ENCODE results near the gene THRB.

Gene THRB

DNA sequence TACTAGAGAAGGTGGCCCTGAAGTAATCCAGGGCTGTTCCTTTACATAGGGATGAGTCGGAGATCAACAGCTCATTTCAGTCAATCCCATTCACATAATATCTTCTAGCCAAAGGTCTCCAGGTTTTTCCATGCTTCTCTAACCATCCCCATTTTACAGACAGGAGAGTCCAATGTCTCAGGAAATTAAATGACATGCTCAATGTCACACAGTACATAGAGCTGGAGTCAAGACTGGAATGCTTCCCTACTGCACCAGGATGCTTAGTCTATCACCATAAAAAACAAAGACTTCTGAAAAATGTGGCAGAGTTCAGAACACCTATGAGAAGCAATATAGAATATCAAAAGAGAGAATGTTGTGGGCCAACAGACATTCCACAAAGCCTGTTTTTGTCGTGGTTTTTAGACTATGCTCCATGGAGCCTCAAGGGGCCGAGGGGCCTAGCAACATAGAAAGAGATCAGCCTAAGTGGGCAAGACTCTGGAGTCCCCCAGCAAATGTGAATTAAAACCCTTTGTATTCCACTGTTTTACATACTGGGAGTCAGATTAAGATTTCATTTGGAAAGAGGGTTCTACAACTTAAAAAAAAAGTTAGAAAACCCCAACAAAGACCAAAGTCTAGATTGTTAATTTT is 122.0 kb downstream of the THRB start:
- no peak for DNase-seq

DNA sequence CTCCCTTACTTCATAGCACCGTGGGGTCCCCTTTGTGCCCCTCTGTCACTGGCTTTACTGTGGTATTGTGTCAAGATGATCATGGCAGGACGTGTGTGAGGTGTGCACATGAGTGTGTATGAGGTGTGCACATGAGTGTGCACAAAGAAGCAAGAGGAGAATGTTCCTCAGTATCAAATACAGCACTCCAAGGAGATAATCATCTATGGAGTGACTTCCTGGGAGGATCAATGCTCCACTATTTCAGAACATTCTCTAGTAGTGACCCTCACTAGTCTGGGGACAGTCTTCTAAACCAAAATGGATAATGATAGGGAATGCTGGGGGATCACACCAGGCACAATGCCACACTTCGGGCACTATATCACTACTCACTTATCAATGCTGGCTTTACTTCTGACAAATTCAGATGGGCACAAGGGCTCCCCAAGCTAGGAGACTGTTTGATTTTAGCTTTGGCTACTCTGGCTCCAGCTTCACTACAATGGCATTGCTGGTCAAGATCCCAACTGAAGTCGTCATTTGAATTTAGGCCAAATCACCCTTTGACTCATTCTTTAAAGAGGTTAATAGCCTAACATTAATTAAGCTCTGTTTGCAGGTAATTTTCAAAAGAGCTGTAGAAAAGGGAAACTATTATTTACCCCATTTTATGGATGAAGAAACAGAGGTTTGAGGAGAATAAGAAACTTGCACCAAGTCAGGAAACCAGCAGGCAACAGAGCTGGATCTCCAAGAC is 124.1 kb downstream of the THRB start:
- DNase-seq = no peak

DNA sequence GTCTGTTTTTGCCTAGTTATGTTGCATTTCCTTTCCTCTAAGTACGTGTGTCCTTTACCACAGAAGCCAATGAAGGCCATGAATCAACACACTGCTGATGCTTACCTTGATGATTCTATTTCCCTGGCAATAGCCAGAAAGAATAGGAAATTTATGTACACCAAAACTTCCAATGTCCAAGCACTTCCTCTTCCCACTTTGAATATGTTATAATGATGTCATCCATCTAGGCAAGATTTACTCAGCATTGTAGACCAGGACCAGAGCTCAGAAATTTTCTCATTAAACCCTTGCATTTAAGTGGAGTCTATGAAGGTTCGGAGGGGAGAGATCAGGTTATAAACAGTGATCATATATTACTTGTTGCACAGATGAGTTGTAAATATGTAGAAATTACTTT is 126.0 kb downstream of the THRB start:
- DNase-seq = no peak

DNA sequence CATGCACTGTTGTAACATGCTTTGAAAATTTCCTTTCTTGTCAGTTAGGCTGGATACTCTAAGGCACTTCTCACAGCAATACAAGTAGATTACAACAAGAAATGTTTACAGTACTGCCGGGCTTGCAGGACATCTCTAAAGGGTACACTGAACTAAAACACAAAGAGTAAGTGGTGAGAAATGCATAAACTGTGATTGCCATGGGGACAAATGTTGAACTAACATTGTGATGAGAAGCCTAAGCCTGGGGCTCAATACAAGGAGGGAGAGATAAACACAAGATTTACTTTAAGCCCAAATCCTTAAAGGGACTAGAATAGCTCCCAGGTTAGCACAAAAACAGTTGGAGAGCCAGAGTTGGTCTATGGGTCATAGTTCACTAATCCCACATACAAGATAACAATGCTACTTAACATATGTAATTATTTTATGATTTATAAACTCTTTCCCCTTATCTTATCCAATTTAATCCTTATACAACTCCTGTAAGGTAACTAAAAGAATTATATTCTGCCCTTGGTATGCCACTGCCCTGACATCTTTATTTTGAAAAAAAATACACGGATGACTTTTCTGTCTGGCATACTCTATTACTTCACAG is 126.9 kb downstream of the THRB start:
- no peak for DNase-seq

DNA sequence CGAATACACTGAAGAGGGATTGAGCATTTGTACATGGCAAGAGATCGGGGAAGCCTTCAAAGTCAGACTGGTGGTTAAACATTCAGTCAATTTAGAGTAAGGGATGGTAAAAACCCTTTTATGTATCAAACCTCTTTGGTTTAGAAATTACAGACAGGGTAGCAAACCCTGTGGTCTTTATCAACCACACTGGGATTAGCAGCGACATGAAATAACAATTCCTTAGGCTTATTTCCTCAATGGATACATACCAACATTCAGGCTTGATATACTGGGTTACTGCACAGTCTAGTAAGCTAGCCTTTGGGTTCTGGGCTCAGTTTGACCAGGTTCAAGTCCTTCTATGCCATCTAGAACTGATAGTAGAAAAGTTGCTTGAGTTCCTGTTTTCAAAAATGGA is 127.4 kb downstream of the THRB start:
- DNase-seq = no peak

DNA sequence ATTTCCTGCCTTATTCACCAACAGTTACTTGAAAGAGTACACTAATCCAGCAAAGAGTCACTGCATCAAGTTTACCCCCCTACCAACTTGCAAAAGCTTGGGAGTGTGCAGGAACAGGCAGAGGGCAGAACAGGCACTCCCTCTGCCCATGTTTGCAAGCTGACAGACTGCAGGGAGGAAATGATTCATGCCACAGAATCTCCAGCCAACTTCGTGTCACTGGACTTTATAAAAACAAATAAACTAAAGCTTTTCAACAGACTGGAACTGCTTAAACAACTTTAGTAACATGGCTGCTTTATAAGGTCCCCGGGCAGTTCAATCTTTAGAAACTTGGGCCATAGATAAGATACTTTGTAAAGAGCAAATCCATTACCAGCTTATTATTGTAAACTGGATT is 129.5 kb downstream of the THRB start:
- DNase-seq = no peak

DNA sequence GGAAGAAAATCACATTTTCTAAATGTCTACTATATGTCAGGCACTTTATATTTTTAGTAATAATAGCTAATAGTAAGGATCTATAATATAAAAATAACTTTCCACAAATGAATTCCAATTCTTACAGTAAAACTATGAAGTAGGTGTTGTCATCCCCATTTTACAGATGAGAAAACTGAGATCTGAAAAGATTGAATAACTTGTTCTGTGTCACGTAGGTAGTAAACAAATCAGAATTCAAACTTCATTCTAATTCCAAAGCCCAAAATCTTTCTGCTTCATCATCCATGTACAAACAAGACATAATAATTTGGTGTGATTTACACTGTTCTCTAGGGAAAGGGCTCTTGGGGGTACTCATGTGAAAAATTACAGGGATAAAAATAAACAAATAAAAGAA is 130.3 kb downstream of the THRB start:
- DNase-seq = no peak

DNA sequence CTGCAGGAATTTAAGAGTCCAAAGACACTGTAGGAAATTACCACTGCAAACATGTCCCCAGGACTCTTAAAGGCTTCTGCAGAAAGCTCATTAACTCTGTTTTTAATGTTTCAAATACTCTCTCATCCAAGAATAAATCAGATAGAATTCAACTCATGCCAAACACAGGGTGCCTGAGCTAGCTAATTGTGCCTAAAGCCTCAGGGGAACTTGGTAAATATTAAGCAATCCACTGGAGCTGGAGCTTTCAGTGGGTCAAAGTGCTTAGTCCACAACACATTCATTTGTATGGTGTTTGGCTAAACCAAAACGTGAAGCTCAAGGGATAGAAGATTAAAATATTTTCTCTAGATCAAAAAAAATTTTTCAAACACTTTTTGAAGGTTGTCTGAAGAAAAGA is 131.4 kb downstream of the THRB start:
- DNase-seq = no peak

DNA sequence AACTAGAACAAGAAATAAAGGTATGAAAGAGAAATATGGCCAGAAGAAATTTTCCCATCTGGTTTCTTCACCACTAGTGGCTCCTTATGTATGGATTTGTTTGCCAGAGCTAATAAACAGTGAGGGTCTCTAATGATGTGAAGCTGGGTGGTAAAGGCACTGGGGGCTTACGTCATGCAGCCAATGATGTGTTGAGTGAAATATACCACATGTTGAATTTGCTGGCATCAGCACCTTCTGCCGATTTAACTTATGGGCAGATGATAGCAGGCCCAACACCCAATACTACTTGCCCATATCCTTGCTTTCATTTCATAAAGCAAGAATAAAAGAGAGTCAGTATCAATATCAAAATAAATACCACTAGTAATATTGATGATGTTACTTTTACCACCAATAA is 133.0 kb downstream of the THRB start:
- no peak for DNase-seq

DNA sequence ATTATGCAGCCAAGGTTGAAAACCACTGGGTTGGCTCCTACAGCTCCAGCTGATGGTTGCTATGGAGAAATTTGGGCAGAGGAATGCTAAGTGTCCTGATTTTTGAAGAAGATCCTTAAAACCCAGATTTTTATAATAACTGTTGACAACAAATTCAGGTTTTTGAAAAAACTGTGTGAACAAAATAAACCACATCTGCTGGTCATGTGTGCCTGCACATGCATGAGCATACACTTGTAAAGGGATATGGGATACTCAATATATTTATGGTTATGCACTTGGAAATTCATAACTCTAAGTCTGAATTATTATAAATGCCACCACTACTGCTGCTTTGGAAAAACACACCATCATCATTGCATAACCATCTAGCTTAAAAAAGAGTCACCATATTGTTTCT is 133.7 kb downstream of the THRB start:
- no peak for DNase-seq

DNA sequence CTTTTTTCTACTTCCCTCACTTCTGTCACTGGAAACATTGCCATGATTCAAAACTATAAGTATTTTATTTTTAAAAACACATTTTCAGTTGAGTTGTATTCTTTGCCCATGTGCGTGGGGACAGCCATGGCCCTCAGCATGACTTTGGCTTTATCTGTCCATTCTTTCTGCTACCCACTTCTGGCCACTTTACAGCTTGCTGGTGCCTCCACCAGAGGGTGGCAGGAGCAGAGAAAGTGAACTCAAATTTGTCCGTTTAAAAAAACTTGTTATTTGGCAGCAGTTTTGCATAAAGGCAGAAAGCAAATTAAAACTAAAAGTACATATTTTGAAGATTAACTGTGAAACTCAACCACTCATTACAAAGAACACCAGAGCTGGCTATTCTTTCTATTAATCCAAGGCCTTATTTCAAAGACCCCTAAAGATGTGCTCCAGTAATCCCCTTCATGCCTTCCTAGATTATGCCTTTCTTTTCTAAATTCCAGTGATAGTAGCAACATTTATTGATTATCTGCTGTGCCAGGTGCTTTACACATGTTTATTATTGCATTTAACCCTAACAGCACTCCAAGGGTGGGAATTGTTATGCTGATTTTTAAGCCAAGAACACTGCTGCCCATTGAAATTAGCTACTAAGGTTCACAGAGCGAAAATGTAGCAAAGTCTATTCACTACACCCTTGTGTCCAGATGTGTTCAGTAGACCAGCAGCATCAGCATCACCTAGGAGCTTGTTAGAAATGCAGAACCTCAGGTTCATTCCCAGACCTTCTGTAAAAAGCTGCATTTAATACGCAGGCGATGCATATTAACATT is 134.8 kb downstream of the THRB start:
- DNase-seq = no peak

DNA sequence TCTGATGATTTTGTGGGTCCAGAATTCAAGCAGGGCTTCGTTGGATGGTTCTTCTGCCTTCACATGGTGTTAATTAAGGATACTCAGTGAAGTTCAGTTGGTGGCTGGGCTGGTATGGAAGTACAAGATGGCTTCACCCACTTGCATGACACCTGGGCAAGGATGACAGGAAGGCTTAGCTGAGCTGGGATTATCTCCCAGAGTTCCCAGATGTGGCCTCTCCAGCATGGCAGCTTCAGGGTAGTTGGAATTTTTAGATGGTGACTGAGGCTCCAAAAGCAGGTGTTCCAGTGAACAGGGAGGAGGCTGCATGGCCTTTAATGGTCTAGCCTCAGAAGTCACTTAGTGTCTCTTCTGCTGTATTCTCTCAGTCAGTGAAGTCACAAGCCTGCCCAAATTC is 135.5 kb downstream of the THRB start:
- no peak for DNase-seq

DNA sequence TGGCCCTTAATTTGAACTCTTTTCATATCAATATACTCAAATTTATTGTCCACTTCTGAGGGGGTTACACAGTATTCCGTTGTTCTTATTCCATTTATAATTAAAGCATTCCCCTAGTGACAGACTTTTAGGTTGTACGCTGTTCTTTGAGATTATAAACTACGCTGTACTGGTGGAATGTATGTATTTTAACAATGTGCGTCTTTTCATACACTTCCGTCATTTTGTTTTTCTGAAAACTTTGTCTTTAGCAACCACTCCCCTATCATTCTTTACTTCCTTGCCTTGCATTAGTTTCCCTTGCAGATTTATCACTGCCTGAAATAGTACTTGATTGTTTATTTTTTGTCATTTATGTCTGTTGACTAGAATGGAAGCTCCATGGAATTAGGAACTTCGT is 137.0 kb downstream of the THRB start:
- DNase-seq = no peak

DNA sequence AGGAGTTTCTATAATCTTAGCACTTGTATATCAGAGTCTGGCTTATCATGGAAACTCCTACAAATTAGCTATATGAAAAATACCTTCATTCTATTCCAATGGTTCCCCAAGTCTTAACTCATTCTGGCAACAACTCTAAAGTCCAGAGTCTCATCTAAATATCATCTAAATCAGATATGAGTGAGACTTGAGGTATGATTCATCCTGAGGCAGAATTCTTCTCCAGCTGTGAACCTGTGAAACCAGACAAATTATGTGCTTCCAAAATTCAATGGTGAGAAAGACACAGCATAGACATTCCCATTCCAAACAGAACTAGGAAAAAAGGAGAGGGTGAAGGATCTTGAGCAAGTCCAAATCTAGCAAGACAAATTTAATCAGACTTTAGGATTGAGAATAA is 138.8 kb downstream of the THRB start:
- no peak for DNase-seq

DNA sequence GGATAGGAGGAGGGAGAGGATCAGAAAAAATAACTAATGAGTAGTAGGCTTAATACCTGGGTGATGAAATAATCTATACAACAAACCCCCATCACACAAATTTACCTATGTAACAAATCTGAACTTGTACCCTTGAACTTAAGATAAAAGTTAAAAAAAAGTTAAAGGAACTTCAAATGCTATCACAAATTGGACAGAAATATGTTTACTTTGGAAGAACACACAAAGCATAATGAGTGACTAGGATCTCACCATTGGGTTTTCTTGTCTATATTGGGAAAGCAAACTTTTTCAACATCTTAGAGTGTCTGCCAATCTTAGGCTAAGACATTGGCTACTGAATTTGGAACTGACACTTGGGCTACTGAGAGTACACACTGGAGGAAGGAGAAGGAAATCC is 140.4 kb downstream of the THRB start:
- DNase-seq = no peak

DNA sequence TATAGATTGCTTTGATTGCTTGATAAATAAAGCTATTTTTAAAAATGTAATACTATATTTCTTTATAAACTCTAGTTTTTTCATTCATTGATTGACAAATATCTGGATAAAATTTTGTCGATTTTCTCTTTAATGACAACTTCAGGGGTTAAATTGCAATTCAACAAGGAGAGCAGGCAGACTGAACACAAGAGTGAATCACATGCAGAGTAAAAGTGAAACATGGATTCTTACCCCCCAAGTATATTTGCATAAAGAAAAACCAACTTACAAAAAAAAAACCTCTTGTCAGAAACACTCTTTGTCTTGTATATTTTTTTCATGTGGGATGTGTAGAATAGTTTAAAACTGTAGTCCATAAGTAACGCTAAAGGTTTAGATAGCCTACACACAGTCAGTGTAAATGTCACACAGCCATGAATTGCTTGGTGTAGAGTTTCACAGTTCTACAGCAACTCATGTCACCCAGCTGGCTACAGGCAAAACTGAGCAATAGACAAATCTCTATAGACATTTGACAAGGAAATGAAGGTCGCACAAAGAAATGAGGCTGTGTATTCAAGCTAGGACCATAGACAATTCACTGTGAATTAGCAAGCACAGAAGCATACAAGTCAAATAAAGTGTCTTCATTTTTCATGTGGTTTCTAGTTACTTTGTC is 141.6 kb downstream of the THRB start:
- DNase-seq = no peak

DNA sequence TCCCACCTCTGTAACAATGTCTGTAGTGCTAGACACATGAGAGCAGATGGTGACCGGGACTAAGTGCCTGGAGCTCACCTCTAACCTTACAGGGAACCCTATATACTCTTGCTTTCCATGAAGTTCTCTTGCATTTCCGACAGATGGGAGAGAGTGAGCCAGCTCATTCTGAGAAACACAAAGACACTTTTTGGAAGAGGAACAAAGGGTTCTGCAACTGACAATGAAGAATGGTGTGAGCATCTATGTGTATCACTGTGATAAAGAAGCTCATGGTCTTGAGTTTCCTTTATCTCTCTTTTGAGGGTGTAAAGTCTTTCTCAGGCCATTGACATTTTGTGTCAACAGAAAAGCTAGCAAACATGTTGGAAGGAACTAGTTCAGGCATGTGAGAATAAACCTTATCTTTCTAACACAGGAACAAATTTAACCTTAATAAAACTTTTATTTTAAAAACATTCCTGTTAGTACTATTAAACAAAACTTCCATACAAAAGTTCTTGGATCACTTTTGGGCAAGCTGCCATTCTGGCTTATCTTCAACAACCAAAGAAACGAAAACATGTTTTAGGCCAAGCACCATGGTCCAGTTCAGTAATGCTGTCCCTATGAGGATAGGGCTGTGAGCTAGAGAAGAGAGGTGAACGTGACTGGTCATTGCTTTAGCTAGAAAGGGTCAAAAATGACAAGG is 142.7 kb downstream of the THRB start:
- DNase-seq = no peak

DNA sequence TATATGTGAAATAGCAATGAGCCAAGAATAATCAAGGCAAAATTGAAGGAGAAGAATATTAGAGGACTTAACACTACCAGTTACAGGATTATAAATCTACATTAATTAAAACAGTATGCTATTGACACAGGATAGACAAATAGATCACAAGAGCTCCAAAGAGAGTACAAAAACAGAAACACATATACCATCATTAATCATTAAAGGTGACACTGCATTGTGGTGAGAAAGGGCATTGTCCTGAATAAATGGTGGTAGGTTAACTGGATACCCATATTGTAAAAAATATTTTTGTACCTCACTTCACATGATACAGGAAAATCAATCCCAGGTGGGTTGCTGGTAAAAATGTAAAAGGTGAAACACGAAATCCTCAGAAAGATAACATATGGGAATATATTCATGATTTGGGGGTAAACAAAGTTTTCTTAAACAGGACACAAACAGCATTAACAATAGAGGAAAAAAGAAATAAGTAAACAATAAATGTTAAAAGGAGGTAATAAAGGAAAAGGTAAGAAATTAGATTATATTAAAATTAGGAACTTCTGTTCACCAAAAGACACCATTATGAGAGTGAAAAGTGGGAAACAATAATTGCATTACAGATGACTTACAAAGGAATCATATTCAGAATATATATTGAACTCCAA is 145.2 kb downstream of the THRB start:
- no peak for DNase-seq

DNA sequence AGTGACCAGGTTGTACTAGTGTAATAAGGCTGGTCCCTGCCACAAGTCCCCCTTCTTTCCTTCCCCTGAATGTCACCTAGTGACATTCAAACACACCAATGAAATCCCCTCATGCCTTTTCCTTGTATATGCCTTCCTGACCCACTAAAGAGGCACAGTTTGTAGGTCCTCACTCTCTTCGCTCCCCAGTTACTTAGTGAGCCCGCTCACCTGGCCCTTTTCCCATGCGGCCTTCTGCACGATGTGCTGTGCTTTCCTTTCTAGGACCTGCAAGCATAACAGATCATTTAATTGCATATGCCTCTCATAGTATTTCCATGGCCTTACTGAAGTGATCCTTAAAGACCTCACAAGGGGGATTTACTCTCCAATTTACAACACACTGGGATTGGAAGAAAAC is 146.3 kb downstream of the THRB start:
- no peak for DNase-seq

DNA sequence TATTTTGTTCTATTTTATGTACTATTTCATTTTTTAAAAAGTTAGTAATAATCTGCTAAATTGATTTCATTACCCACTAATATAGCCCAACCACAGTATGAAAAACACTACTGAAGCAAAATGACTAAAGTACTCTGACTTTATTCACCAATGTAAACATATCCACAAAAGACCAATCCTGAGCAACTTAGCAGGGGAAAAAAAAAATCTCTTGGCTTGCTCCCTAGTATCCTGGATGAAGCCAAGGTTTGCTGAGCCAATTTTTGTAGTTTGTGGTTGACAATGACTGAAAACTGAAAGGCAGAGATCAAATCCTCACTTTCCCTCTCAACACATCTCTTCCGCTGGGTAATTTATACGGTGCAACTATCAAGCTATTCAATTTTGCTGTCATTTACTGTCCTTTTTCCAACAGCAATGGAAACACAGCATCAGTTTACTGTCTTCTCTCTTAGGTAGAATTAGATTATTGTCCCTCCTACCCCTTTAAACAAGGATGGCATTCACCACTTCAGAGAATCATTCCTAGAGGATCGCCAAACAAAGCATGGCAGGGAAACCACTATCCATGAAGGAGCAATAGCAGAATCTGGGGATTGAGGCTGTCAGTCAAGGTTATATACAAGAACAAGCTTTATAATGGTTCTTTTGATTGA is 149.7 kb downstream of the THRB start:
- DNase-seq = no peak

DNA sequence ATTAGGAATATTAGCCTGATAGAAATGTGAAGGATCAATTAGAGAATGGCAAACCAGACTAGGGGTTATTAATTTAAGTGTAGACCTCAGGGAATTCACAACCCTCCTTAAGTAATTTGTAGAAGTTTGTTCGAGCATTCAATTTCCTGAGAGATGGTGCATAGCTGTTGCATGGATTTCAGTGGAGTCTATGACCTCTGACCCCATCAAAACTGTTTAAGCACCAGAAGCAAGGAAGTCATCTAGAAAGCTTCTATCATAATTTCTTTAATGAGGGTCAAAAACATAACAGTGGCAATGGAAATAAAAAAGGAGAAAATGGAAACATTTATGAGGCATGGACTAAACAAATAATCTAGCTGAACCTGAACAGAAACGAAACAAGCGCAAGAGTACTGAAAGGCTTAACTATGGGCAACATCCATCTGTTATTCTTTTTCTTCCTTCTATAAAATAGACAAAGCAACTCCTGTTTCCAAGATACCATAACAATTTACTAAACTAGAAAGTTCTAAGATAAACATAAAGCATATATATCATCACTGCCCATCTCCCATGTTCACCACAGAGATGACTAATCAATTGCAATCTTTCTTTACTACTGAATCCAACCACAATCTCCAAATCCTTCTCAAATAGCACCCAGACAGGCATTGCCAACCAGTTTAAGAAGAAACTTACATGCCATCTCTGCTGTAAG is 151.4 kb downstream of the THRB start:
- no peak for DNase-seq

Data from NCI-H1930 (cell line).